K562 (cell line): Measurements from ENCODE around the gene CLCN1. TPM values are rescaled to one million over a fixed set of nuclear protein-coding genes. Genes with fewer than 3 reads are reported as not detected.

Experiments
- ADNP ChIP-seq: fragments of 200-800 bp; sonication (Bioruptor generic); IDR thresholded peaks from 2 replicates; pipeline ENCODE4 v1.6.1; 2016; ENCODE audit warnings: missing genetic modification characterization, missing compliant biosample characterization
- CUX1 ChIP-seq: fragments of 200-800 bp; sonication (Bioruptor generic); IDR thresholded peaks from 2 replicates; pipeline ENCODE4 v1.6.1; 2016; ENCODE audit warnings: missing genetic modification characterization, missing compliant biosample characterization
- MTF1 ChIP-seq: fragments of 250-450 bp; sonication (Bioruptor Pico); IDR thresholded peaks from 2 replicates; pipeline ENCODE4 v1.9.0; 2021; ENCODE audit warnings: moderate library complexity, mild to moderate bottlenecking, inconsistent platforms, borderline replicate concordance
- ZMIZ1 ChIP-seq, 2 experiments: fragments of 150-350 bp in 1 of 2; IDR thresholded peaks; 2 replicates each; pipeline ENCODE4 v1.6.1; 2012 to 2016; ENCODE audit warnings: low read depth in 2 of 2, low read length in 2 of 2, mild to moderate bottlenecking in 1 of 2, moderate library complexity in 1 of 2
- ZSCAN32 ChIP-seq: fragments of 450-650 bp; formaldehyde crosslinking; IDR thresholded peaks from 2 replicates; pipeline ENCODE4 v1.4.0; 2020; ENCODE audit warnings: mild to moderate bottlenecking, moderate library complexity
- polyA plus RNA-seq, 8 experiments: library from polyadenylated mRNA; depleted of rRNA in 4 of 8; stranded (reverse) in 5 of 8; unstranded in 3 of 8; fragments of >200 nt; fragmentation: Nextera tagmentation in 2 of 8; fragmentation: Illumina TruSeq in 1 of 8; extraction: Ambion mirVana in 2 of 8; extraction: Trizol in 1 of 8; gene quantifications; 2 replicates each; pipeline versions ENCODE4 v1.2.1 to v1.2.3, GENCODE V29; 2011 to 2014; ENCODE audit warnings: inconsistent platforms in 1 of 8, missing spikeins in 1 of 8
- total RNA-seq, 7 experiments: library from RNA; depleted of rRNA in 6 of 7; stranded (reverse); fragments of >200 nt in 6 of 7; fragmentation: Illumina TruSeq in 2 of 7; extraction: Trizol in 2 of 7; gene quantifications; 2 replicates each; pipeline versions ENCODE4 v1.2.1 to v1.2.3, GENCODE V29; 2011 to 2021; ENCODE audit warnings: low replicate concordance in 1 of 7
- TF ChIP-seq, protein P1 (sequence below), 2 experiments: fragments of 450-650 bp; formaldehyde crosslinking in 1 of 2; IDR thresholded peaks; 2 replicates each; pipeline versions ENCODE4 v1.4.0 to v1.6.1; 2014 to 2020; ENCODE audit warnings: mild to moderate bottlenecking in 2 of 2, borderline replicate concordance in 1 of 2, low read depth in 1 of 2
- TF ChIP-seq, protein P2 (sequence below): fragments of 250-450 bp; sonication (Bioruptor Pico); IDR thresholded peaks from 2 replicates; pipeline ENCODE4 v1.8.0; 2022; ENCODE audit warnings: moderate library complexity, mild to moderate bottlenecking, inconsistent platforms

CLCN1 gene
- total and polyA plus RNA-seq, 9 of the 15 experiments (the other 6 are each of a cell fraction or from before 2014, with no cell fraction given) = 0.01 to 0.11 (median 0.04) TPM; not detected in 4

DNA sequence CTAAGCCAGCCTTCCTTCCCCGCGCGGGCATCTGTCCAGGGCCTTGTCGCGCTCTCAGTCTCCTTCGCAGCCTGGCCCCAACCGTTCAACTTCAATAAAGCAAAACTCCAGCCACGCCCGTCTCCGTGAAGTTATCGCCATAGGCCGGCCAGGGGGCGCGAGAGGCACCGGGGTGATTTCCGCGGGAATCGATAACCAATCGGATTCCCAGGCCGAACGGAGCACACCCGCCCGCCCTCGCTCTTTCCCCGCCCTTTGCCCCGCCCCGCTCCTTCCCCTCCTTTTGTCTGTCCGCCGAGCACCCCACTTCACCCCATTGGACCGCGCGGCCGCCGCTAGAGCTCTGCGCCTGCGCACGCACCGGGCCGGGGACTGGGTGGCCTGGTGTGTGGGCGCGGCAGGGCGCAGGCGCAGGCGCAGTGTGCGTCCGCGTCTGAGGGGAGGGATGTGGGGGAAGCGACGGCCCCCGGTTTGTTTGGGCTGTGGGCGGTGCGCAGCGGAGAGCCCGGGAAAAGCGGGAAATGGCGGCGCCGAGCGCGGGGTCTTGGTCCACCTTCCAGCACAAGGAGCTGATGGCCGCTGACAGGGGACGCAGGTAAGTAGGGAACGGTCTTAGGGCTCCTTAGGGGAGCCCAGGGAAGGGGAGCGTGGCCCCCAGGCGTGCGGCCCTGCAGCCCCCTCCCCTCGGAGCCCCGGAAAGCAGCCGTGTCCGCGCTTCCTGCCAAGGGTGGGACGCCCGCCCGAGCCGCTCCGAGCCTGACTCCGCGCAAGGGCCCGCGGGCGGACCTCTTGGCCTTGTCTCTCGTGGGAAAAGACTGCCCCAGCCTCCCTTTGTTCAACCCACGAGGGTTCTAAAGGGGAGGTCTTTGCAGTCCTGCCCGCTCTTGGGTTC, 27.7 kb upstream of the CLCN1 start, which contains the start of gene CASP2 (continued):
- TF ChIP-seq ZMIZ1 (IDR thresholded peaks at IDR 0.05; ENCODE audit: low read depth in 2 of 2, low read length in 2 of 2) (peak in 1 of 2 experiments; percentile 56; a peak in 2 of 4 replicates), MTF1 (CRISPR knock-in tag) (no peak), CUX1 (no peak), ADNP (tag) (no peak), ZSCAN32 (CRISPR knock-in tag) (no peak)
- TF ChIP-seq, protein P1, sequence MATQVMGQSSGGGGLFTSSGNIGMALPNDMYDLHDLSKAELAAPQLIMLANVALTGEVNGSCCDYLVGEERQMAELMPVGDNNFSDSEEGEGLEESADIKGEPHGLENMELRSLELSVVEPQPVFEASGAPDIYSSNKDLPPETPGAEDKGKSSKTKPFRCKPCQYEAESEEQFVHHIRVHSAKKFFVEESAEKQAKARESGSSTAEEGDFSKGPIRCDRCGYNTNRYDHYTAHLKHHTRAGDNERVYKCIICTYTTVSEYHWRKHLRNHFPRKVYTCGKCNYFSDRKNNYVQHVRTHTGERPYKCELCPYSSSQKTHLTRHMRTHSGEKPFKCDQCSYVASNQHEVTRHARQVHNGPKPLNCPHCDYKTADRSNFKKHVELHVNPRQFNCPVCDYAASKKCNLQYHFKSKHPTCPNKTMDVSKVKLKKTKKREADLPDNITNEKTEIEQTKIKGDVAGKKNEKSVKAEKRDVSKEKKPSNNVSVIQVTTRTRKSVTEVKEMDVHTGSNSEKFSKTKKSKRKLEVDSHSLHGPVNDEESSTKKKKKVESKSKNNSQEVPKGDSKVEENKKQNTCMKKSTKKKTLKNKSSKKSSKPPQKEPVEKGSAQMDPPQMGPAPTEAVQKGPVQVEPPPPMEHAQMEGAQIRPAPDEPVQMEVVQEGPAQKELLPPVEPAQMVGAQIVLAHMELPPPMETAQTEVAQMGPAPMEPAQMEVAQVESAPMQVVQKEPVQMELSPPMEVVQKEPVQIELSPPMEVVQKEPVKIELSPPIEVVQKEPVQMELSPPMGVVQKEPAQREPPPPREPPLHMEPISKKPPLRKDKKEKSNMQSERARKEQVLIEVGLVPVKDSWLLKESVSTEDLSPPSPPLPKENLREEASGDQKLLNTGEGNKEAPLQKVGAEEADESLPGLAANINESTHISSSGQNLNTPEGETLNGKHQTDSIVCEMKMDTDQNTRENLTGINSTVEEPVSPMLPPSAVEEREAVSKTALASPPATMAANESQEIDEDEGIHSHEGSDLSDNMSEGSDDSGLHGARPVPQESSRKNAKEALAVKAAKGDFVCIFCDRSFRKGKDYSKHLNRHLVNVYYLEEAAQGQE (IDR thresholded peaks at IDR 0.05; ENCODE audit: borderline replicate concordance) = no peak
- TF ChIP-seq, protein P1 (CRISPR knock-in tag; IDR thresholded peaks at IDR 0.05; ENCODE audit: low read depth) = peak; percentile 86
- TF ChIP-seq, protein P2, sequence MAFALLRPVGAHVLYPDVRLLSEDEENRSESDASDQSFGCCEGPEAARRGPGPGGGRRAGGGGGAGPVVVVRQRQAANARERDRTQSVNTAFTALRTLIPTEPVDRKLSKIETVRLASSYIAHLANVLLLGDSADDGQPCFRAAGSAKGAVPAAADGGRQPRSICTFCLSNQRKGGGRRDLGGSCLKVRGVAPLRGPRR = no peak
